ENCODE measurements around the gene FAM25A. TPM values are rescaled to one million over a fixed set of nuclear protein-coding genes. Genes with fewer than 3 reads are reported as not detected.
"Not testable (repeated sequence)": the region's sequence is repeated elsewhere in the genome, so short reads cannot be mapped to it uniquely, and the experiment has no call there.

Gene FAM25A
- polyA plus RNA-seq, 2 of the 4 experiments (the other 2 are of a cell fraction) = not detected

DNA sequence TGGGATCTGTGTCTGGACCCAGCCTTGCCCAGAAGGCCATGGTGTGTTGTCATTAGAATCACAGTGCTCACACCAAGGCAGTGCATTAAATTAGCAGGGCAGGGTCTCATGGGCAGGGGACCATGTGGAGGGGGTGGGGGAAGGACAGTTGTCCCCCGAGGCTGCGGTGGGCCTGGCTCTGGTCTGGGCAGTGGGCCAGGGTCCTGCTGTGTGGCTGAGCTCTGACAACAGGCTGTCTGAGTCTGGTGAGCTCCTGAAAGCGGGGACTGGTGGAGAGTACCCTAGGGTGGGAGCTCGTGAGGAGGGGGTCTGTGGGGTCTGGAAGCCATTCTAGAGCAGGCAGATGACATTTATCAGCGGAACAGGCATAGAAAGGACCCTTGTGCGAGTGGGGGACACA, 2.0 kb upstream of the FAM25A start:
- DNase-seq (ENCODE audit: low read depth in 1 of 2, low spot score in 1 of 2); ATAC-seq; H3K4me2 ChIP-seq; H3K9me3 ChIP-seq; POLR2A ChIA-PET; H3K27ac ChIP-seq; H3K4me3 ChIP-seq; H3K4me1 ChIP-seq; CTCF ChIA-PET; FAIRE-seq: not testable (repeated sequence)
- 80% methylated on average over 6 of the region's 6 CpGs for WGBS (ENCODE audit: missing lambda C conversion rate)

DNA sequence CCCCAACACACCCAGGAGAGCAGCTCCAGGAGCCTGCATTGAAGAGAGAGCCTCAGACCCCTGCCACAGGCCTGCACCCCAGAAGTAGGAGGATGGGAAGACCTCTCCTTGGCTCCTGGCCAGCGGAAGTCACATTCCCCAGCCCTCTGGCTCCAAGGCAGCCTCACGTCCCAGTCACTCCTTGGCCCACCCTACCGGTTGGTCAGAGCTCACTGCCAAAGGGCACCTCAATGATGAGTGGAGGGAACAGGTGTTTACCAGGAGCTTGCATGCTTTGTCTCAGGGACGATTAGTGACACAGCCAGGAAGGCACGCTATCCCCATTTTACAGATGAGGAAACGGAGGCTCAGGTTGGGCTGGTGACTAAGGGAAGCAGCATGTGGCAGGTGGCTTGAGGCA, 1.0 kb upstream of the FAM25A start:
- POLR2A ChIA-PET; H3K4me3 ChIP-seq; H3K4me2 ChIP-seq; ATAC-seq; CTCF ChIA-PET; H3K27ac ChIP-seq; H3K9me3 ChIP-seq; DNase-seq (ENCODE audit: low read depth in 1 of 2, low spot score in 1 of 2); H3K4me1 ChIP-seq; FAIRE-seq: not testable (repeated sequence)
- 93% methylated on average over 6 of the region's 6 CpGs for WGBS (ENCODE audit: missing lambda C conversion rate)

DNA sequence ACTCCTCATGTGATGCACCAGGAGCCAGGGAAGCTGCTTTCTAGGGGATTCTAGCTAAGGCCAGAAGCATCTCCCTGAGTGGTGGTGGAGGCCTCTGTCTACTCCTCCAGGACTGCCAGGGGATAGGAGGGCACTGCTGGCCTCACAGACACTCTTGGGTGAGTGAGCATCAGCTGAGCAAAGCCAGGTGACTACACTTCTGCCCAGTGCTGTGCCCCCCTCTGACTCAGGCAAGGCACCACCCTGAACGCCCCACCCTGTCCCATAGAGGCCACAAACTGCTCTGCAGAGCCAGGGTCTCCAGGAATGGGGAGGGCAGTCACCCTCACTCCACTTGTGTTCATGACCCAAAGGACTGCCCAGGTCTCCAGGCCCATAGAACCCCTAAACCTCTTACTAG, 590 bp upstream of the FAM25A start:
- ATAC-seq; CTCF ChIA-PET; DNase-seq (ENCODE audit: low read depth in 1 of 2, low spot score in 1 of 2); H3K4me2 ChIP-seq; H3K4me3 ChIP-seq; H3K4me1 ChIP-seq; POLR2A ChIA-PET; FAIRE-seq; H3K27ac ChIP-seq; H3K9me3 ChIP-seq: not testable (repeated sequence)
- WGBS (ENCODE audit: missing lambda C conversion rate) = 71% methylated on average over 1 of the region's 1 CpG

DNA sequence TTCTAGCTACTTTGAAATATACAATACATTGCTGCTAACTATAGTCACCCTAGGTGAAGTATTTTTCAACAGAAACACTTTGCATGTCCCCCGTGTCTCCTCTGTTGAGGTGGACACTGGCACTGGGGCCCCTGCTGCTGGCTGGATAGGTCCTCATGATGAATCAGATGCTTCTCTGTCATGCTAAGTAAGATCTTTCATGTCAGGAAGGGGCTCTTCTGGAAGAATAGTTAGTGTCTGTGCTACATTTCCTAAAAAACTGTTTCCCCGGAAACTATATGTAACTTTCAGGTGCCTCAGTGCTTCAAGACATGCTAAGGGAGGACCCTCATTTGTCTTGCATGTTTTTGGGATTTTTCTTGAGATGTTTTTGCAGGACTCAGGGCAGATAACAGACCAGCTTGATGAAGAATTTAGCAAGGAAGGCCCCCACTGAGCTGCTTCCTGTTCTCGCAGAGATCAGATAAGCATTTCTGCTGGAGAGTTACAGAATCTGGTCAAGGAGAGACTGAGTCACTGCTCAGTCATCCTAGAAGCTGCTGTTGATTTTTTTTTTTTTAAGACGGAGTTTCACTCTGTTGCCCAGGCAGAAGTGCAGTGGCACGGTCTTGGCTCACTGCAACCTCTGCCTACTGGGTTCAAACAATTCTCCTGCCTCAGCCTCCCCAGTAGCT, 5.3 kb downstream of the FAM25A start:
- 19% methylated on average over 5 of the region's 5 CpGs for WGBS (ENCODE audit: missing lambda C conversion rate)
- TF ChIP-seq GATA3 (IDR thresholded peaks at IDR 0.05; ENCODE audit: borderline replicate concordance) = peak; percentile 77; the same call in 1 of the 2 replicates
- TF ChIP-seq FOSL2 (IDR thresholded peaks at IDR 0.05) = peak; percentile 53
- TF ChIP-seq FOSL2 (CRISPR knock-in tag; IDR thresholded peaks at IDR 0.05) = 0 out of 2 replicates have a peak, but pooled peaks have one; percentile 26
- peak; percentile 14; the same call in 1 of the 2 replicates for TF ChIP-seq JUNB (IDR thresholded peaks at IDR 0.05)
- FAIRE-seq, CTCF ChIA-PET, H3K4me3 ChIP-seq, POLR2A ChIA-PET, H3K9me3 ChIP-seq: not testable (repeated sequence)
- peak in 1 of 2 experiments; percentile 41 for DNase-seq (ENCODE audit: low read depth in 1 of 2, low spot score in 1 of 2)
- Histone ChIP-seq H3K4me1 (peaks cover 17% of the 10 kb centered on the region), H3K27ac (peak overlapping the region; percentile 72 to 85), H3K4me2 (peak overlapping the region; percentile 73)
- ATAC-seq = peak; percentile 59 to 69; a peak in 3 of 6 replicates

DNA sequence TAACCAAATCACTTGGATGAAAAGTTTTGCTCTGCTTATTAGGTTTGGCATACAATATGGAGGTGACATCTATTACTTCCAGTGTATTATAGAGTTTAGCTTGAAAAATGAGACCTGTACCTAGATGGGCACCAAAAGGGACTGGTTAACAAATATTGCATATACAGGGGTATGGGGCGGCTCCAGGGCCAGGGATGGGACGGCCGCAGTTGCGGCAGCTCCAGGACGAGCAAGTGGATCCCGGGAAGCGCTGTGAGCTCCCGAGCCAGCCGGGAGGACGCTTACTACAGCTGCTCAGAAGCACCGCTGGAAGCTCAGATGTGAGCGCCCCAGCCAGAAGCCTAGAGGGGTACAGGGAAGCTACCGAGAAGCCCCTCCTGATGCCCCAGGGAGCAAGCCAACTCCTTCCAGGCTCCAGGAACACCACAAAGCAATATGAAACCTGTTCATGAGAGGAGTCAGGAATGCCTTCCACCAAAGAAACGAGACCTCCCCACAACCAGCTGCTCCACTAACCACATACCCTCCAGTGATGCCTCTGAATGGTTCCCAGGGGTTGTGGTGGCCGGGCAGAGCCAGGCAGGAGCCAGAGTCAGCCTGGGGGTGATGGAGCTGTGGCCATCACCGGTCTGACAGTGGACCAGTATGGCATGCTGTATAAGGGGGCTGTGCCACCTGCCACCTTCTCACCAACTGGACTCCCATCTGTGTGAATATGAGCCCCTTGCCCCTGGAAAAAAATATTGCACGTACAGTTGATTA, 6.8 kb downstream of the FAM25A start:
- H3K4me1 ChIP-seq = peaks cover 17% of the 10 kb centered on the region
- H3K4me3 ChIP-seq; DNase-seq (ENCODE audit: low read depth in 1 of 2, low spot score in 1 of 2); ATAC-seq; POLR2A ChIA-PET; H3K4me2 ChIP-seq; H3K27ac ChIP-seq; FAIRE-seq; H3K9me3 ChIP-seq; CTCF ChIA-PET: not testable (repeated sequence)
- 96% methylated on average over 16 of the region's 17 CpGs for WGBS (ENCODE audit: missing lambda C conversion rate)

DNA sequence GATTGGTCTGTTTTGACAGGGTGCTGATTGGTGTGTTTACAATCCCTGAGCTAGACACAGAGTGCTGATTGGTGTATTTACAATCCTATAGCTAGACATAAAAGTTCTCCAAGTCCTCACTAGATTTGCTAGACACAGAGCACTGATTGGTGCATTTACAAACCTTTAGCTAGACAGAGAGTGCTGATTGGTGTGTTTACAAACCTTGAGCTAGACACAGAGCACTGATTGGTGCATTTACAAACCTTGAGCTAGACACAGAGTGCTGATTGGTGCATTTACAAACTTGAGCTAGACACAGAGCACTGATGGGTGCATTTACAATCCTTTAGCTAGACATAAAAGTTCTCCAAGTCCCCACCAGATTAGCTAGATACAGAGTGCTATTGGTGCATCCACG, 10.3 kb downstream of the FAM25A start:
- FAIRE-seq; H3K4me2 ChIP-seq; H3K4me3 ChIP-seq; DNase-seq (ENCODE audit: low read depth in 1 of 2, low spot score in 1 of 2); CTCF ChIA-PET; H3K27ac ChIP-seq; POLR2A ChIA-PET; ATAC-seq; H3K9me3 ChIP-seq: not testable (repeated sequence)
- 86% methylated on average over 1 of the region's 1 CpG for WGBS (ENCODE audit: missing lambda C conversion rate)
- H3K4me1 ChIP-seq = peaks cover 10% of the 10 kb centered on the region

DNA sequence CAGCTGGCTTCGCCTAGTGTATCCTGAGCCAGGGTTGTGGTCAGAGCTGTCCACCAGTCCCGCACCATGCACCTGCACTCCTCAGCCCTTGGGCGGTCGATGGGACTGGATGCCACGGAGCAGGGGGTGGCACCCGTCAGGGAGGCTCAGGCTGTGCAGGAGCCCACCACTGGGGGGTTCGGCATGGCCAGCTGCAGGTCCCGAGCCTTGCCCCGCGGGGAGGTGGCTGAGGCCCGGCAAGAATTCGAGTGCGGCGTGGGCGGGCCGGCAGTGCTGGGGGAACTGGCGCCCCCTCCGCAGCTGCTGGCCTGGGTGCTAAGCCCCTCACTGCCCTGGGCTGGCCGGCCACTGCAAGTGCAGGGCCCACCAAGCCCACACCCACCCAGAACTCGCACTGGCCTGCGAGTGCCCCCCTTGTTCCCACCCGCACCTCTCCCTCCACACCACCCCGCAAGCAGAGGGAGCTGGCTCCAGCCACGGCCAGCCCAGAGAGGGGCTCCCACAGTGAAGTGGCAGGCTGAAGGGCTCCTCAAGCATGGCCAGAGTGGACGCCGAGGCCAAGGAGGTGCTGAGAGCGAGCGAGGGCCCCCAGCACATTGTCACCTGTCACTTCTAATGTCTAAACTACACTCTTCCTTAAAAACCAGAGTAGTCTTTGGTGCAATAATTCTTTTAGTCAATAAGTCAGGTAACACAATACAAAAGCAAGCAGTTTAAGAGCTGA, 11.0 kb downstream of the FAM25A start:
- Histone ChIP-seq H3K27ac (no peak overlapping the region), H3K9me3 (no peaks in the 10 kb centered on the region), H3K4me1 (peaks cover 4% of the 10 kb centered on the region; the same call in 2 of the 3 replicates), H3K4me2 (no peak overlapping the region), H3K4me3 (no peak overlapping the region)
- ATAC-seq = no peak
- POLR2A ChIA-PET = no interaction called here
- 85% methylated on average over 20 of the region's 28 CpGs for WGBS (ENCODE audit: missing lambda C conversion rate)
- CTCF ChIA-PET = no interaction called here
- no peak for FAIRE-seq
- no peak for DNase-seq (ENCODE audit: low read depth in 1 of 2, low spot score in 1 of 2)
- no peak for TF ChIP-seq CBX8 (IDR thresholded peaks at IDR 0.05)
- TF ChIP-seq ZC3H11A (IDR thresholded peaks at IDR 0.05) = no peak
- TF ChIP-seq, protein P1, sequence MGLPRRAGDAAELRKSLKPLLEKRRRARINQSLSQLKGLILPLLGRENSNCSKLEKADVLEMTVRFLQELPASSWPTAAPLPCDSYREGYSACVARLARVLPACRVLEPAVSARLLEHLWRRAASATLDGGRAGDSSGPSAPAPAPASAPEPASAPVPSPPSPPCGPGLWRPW (IDR thresholded peaks at IDR 0.05) = no peak
- TF ChIP-seq, protein P2, sequence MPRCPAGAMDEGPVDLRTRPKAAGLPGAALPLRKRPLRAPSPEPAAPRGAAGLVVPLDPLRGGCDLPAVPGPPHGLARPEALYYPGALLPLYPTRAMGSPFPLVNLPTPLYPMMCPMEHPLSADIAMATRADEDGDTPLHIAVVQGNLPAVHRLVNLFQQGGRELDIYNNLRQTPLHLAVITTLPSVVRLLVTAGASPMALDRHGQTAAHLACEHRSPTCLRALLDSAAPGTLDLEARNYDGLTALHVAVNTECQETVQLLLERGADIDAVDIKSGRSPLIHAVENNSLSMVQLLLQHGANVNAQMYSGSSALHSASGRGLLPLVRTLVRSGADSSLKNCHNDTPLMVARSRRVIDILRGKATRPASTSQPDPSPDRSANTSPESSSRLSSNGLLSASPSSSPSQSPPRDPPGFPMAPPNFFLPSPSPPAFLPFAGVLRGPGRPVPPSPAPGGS (IDR thresholded peaks at IDR 0.05) = no peak
- TF ChIP-seq ZNF302 (CRISPR knock-in tag; IDR thresholded peaks at IDR 0.05) = no peak
- no peak for TF ChIP-seq KDM1A (IDR thresholded peaks at IDR 0.05; ENCODE audit: low read depth)
- TF ChIP-seq, protein P3, sequence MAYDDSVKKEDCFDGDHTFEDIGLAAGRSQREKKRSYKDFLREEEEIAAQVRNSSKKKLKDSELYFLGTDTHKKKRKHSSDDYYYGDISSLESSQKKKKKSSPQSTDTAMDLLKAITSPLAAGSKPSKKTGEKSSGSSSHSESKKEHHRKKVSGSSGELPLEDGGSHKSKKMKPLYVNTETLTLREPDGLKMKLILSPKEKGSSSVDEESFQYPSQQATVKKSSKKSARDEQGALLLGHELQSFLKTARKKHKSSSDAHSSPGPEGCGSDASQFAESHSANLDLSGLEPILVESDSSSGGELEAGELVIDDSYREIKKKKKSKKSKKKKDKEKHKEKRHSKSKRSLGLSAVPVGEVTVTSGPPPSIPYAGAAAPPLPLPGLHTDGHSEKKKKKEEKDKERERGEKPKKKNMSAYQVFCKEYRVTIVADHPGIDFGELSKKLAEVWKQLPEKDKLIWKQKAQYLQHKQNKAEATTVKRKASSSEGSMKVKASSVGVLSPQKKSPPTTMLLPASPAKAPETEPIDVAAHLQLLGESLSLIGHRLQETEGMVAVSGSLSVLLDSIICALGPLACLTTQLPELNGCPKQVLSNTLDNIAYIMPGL (CRISPR knock-in tag; IDR thresholded peaks at IDR 0.05; ENCODE audit: borderline replicate concordance) = no peak
- no peak for TF ChIP-seq PHF8 (IDR thresholded peaks at IDR 0.05; ENCODE audit: borderline replicate concordance, low read depth)
- no peak for TF ChIP-seq CHD4 (IDR thresholded peaks at IDR 0.05; ENCODE audit: borderline replicate concordance)
- no peak for TF ChIP-seq FOSB (CRISPR knock-in tag; IDR thresholded peaks at IDR 0.05)

Measured in A549 (cell line).